ENCODE results near the gene SETD7.

The SETD7 gene

DNA sequence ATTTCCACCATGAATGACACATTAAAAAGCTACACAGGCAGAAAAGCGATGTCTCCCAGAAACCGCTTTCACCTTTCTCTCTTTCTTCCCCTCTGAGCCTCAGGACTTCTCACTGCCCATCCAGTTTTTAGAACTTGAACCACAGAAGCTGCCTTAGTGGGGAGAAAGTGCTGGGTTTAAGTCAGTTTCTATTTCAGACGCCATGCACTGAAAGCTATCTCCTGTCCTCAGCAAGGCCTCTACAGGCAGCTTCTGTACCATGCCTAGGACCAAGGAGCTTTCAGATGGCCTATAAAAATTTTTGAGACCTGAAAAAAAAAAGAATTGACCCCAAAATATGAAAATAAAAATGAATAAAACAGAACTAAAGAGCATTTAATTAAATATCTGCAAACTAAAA lies 67.6 kb downstream of the SETD7 start:
- no peak overlapping the region for H3K27ac ChIP-seq
- TF ChIP-seq CTCF (conservative IDR thresholded peaks at IDR 0.05), result no peak
- TF ChIP-seq ZFX (IDR thresholded peaks at IDR 0.05), result no peak

GRCh38 chr4:139484783-139485311 lies 71.2 kb downstream of the SETD7 start:
- H3K27ac ChIP-seq, result no peak overlapping the region
- TF ChIP-seq ZFX (IDR thresholded peaks at IDR 0.05) (no peak), CTCF (conservative IDR thresholded peaks at IDR 0.05) (no peak)

GRCh38 chr4:139483000-139483399 lies 73.0 kb downstream of the SETD7 start:
- TF ChIP-seq ZFX (IDR thresholded peaks at IDR 0.05), result no peak
- no peak for TF ChIP-seq CTCF (conservative IDR thresholded peaks at IDR 0.05)
- no peak overlapping the region for H3K27ac ChIP-seq

GRCh38 chr4:139481465-139481864 lies 74.6 kb downstream of the SETD7 start:
- no peak overlapping the region for H3K27ac ChIP-seq
- TF ChIP-seq ZFX (IDR thresholded peaks at IDR 0.05) (no peak), CTCF (conservative IDR thresholded peaks at IDR 0.05) (no peak)

GRCh38 chr4:139476363-139476762 lies 79.7 kb downstream of the SETD7 start:
- no peak overlapping the region for H3K27ac ChIP-seq
- no peak for TF ChIP-seq CTCF (conservative IDR thresholded peaks at IDR 0.05)
- no peak for TF ChIP-seq ZFX (IDR thresholded peaks at IDR 0.05)

DNA sequence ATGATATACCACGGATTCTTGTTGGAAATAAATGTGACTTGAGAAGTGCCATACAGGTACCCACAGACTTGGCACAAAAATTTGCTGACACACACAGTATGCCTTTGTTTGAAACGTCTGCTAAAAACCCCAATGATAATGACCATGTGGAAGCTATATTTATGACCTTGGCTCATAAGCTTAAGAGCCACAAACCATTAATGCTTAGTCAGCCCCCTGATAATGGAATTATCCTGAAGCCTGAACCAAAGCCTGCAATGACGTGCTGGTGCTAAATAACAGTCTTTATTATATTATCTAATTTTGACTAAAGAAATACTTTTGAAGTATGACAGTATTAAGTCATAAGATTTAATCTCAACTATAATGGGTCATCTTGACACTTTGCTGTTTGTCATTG lies 83.2 kb downstream of the SETD7 start:
- H3K27ac ChIP-seq, result no peak overlapping the region
- TF ChIP-seq CTCF (conservative IDR thresholded peaks at IDR 0.05) (no peak), ZFX (IDR thresholded peaks at IDR 0.05) (no peak)

- H3K27ac ChIP-seq, result no peak overlapping the region
- TF ChIP-seq CTCF (conservative IDR thresholded peaks at IDR 0.05), result no peak
Observed at GRCh38 chr4:139470997-139471665, 84.9 kb downstream of the SETD7 start.

Measured in C4-2B (cell line).